GF-D8 (cell line): ENCODE results near the gene CHN2.
"Not testable (repeated sequence)": the region's sequence is repeated elsewhere in the genome, so short reads cannot be mapped to it uniquely, and the experiment has no call there.

Source experiments
- DNase-seq: peaks from one replicate; lab custom pipeline; 2025; lab: John Stamatoyannopoulos, UW

CHN2 gene

DNA sequence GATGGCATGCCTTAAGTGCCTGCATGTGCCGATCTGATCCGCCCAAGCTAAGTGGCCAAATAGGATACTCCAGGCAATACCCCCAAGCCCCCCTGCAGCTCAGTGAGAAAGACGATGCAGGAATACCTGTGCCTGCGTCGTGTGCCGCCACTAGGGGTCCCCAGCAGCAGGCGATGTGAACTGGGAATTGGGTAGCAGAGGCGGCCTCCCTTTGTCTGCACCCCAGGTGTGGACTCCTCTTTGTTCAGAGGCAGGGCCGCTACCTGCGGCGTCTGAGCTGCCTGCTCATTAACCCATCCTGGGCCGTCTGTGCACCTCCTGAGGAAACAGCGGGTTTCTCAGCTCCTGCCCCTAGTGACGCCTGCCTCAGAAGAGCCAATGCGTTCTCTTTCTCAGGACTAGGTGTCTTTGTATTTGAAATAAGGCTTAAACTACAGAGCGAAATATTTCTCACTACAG, 4.8 kb upstream of the CHN2 start:
- no peak for DNase-seq

- DNase-seq, result no peak
Measured at GRCh38 chr7:29190349-29191045, 4.1 kb upstream of the CHN2 start.

- no peak for DNase-seq
Measured at GRCh38 chr7:29192323-29192722, 2.3 kb upstream of the CHN2 start.

DNA sequence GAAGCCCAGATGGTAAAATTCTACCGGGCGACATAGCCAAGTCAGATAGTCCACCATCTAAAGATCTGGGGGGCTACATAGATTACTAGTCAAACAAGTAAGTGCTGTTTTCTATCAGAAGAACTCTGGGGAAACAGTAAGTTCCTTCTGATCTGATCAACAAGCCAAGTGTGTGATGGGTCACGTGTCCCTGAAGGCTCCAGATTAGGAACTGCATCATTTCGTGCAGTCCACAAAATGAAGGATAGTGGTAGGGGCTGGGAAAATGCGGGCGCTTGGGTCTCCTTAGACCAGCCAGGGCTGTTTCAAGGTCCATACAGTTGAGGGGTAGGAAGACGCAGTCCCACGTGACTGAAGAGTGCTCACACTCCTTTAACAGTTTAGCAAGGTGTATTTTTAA, 1.8 kb upstream of the CHN2 start:
- DNase-seq, result no peak

DNA sequence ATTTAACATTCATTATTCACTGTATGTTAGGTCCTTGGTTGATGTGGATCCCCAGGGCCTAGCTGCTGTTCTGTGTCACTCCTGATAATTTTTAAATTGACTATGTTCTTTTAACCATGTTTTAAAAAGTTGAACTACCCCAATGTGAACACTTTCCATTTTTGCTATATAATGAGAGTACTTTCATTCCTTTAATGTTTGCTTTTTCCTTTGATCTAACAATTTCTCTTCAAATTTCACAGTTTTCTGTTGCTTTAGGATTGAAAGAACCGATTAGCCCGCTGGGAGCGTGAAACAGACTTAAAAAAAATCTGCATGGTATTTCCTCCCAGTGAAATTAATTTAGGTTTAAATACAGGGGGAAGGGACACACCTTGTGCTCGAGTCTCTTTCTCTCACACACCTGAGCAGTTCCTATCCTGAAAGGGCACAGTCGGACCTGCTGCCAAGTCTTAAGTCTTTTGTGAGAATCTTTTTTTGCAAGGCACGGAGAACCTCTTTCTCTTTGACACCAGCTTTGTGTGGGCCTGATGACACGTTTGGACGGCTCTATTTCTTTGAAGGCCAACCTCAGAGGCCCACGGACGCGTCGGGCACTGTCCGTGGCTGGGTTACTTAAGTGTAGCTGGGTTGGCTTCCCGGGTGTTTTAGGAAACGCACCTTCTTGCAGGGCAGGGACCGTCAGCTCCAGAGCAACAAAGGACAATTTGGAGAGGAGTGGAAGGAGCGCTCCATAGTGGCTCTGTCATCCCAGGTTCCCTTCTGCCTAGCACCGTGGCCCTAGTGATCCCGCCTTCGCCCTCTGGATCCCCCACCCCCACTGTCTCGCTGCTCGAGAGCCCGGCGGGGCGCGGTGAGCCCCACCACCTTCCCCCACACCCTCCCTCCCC, 1.0 kb upstream of the CHN2 start:
- DNase-seq, result no peak

DNA sequence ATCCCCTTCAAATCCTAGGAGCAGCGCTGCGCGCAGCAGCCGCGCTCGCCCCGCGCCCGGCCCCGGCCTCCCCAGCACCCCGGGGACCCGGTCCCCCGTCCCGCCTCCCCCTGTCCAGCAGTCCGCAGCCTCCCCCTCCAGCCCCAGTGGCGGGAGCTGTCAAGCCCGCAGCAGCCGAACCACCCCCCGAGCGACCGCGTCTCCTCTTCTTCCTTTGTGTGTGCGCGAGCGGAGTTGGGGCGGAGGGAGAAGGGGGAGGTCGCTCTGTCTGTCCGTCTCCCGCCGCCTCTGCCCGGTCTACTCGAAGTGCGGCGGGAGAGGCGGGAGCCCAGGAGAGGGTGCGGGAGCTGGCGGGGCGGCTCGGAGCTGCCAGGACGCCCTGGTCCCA, 375 bp upstream of the CHN2 start:
- no peak for DNase-seq

DNA sequence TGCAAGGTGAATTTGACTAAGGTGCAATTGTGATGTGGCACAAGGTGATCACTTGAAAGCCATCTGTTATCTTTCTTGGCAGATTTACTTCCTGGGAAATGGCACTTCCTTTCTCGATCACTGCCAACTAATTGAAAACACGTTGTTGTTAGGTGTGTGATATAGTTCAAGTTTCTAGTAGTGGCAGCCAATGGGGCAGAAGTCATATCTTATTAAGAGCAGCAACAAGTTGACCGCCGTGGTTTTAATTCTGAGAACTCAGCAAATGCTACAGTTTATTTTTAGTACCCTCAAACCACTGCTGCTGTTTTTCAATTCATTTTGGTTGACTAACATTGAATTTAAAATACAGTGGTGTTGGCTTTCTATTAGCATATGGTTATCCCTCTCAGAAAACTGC, 1.6 kb downstream of the CHN2 start:
- no peak for DNase-seq

- DNase-seq, result no peak
Measured at GRCh38 chr7:29196971-29197595, 2.5 kb downstream of the CHN2 start.

GRCh38 chr7:29197916-29198315, 3.3 kb downstream of the CHN2 start:
- no peak for DNase-seq

- no peak for DNase-seq
Measured at GRCh38 chr7:29199776-29200175, 5.2 kb downstream of the CHN2 start.

GRCh38 chr7:29202651-29203069, 8.1 kb downstream of the CHN2 start:
- DNase-seq, result no peak

DNA sequence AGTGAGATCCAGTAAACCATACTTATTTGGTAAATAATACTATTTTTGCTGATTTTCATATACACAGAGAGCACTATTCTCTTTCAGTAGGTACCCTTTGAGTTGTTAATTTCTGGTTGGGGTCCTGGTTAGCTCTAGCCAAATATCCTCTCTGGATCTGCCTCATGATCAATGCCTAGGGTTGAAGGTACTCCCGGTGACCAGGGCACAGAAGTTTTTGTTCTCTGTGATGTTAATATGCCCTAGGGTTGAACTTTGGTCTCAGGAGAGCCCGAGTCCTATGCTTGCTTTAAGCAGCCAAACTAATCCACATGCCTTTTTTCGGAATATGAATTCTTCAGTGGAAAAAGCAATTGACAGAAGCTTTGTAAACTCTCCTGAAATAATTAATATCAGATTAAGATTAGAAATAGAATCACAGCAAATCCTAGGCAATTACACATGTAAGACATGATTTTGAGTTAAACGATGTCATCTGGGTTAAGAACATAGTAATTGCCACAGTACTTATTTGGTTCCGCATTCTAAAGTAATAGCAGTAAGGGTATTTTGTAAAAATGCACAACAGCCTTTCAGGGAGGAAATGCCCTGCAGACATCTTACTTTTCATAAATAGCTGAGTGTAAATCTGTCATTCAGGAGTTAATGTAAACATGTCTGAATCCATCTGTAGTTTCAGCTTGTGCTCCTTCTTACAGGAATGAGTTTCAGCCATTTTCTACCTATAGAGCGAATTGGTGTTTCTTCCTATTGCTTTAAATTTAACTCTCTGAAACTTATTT, 10.1 kb downstream of the CHN2 start:
- no peak for DNase-seq

DNA sequence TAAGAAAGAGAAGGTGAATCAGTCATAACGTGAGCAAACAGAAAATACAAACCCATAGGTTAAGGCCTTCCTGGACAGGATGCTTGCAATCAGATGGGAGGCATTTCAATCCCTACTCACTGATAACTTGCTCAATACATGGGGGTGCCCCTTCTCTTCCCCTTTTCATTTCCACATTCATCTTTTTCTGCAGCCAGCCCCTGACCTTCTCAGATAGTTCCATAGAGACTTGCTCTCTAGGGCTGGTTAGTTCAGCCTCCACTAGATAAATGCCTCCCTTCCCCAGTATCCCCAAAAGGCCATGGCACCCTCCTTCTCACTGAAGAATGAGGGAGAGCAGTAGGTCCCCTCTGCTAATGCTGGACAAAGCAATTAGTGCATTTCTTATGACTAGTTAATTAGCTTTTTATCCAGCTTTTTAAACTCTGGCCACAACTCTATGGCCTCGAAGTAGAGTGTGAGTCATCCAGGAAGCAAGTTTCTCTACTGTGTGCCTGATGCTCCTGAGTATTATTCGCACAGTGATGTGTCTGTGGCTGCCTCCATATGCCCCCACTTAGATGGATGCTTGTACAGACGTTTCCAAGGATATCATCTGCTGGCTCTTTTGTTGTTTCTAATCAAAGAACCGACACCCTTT, 12.7 kb downstream of the CHN2 start:
- DNase-seq, result no peak

DNA sequence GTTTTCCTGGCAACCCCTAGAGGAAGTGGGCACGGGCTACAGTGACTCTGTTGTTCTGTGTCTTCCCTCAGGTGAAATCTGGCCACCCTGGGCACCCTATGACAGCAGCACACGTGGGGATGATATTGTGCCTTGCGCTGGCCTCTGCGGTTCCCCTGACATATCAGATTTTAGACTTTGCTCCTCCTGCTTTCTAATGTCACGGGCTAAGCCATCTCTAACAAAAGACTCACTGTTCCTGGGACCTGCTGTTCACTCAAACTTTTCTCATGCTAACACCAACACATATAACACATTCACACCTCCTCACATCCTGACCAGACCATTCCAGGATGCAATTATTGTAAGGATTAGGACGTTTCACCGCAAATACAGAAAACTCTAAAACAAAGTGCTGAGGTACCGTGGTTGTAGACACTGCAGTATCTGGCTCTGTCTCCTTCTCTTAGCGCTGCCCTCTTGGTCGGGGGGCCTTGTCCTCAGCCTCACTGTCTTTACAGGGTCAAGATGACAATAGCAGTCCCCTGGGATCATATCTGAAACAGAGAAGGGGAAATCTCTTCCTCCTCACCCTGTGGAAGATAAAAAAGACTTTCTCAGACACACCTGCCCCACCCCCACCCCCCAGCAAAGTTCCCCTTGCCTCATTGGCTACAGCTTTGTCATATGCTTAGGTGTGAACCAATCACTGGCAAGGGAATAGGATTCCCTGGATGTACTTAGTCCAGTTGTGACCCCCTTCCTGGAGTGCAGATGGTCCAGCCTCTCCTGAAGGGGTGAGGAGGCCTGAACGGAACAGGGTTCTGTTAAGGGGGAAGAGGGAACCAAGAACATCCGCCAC, 14.1 kb downstream of the CHN2 start:
- DNase-seq, result no peak

GRCh38 chr7:29209745-29210144, 15.2 kb downstream of the CHN2 start:
- DNase-seq, result no peak

- DNase-seq, result not testable (repeated sequence)
Measured at GRCh38 chr7:29212736-29213135, 18.2 kb downstream of the CHN2 start.

- DNase-seq, result no peak
Measured at GRCh38 chr7:29214056-29214455, 19.5 kb downstream of the CHN2 start.

GRCh38 chr7:29214816-29215215, 20.2 kb downstream of the CHN2 start:
- DNase-seq, result no peak

- DNase-seq, result no peak
Measured at GRCh38 chr7:29216128-29216527, 21.6 kb downstream of the CHN2 start.

GRCh38 chr7:29217113-29217512, 22.5 kb downstream of the CHN2 start:
- no peak for DNase-seq

DNA sequence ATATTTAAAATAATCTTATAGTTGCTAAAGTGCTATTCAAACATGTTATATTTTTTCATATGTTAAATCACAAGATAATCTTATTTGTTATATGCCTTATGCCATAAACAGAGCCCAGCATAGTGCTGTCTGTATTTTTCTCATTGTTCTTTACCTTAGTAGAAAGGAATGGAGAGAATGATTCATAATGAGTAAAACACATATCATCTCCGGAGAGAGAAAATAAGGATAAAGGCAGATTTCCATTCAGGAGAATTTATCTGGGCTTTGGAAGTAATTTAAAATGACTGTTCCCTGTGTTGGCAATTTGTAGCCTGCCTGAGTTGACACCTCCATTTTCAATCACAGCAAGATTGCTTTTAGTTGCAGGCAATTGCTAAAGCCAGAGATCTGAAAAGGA, 30.2 kb downstream of the CHN2 start:
- no peak for DNase-seq
